ENCODE measurements around the gene ENOX1.

DNA sequence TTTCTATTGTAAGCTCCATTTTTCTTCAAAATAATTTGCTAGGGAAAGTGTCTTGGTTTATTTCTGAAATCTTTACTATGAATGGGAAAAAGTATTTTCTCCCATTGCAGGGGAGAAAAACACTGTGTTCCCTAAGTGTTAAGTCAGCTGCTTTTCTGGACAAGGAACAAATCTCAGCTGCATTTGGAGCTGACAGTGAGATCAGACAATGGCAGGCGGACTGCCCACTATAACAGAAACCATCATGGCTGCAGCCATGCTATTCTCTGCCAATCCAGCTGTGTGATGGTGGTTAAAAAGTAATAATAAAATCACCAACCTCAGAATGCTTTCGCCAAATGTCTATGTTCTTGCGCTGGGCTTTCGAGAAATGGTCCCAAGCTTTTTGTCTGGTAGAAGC lies 460.7 kb downstream of the ENOX1 start:
- TF ChIP-seq POLR2AphosphoS5 (IDR thresholded peaks at IDR 0.05; ENCODE audit: low read depth, low read length) (no peak), CTCF (IDR thresholded peaks at IDR 0.05; ENCODE audit: control extremely low read depth in 1 of 3, insufficient read depth in 1 of 3, low read depth in 1 of 3, low read length in 3 of 3) (no peak), RFX5 (IDR thresholded peaks at IDR 0.05; ENCODE audit: borderline replicate concordance, low read depth, low read length) (no peak), EP300 (IDR thresholded peaks at IDR 0.05; ENCODE audit: borderline replicate concordance in 1 of 2, low read depth in 2 of 2, low read length in 2 of 2) (no peak), EZH2 (IDR thresholded peaks at IDR 0.05; ENCODE audit: low read depth, low read length, severe bottlenecking) (no peak), KDM5A (IDR thresholded peaks at IDR 0.05; ENCODE audit: low read length) (no peak), POLR2A (IDR thresholded peaks at IDR 0.05; ENCODE audit: control extremely low read depth in 1 of 2, low read depth in 2 of 2, low read length in 2 of 2) (no peak)

Data from H1 (cell line).